Measurements from ENCODE around the gene STAG1.

The STAG1 gene

GRCh38 chr3:136626493-136626892 is 125.7 kb downstream of the STAG1 start:
- no peak for TF ChIP-seq GABPA (IDR thresholded peaks at IDR 0.05; ENCODE audit: low read depth)
- TF ChIP-seq, protein P1, sequence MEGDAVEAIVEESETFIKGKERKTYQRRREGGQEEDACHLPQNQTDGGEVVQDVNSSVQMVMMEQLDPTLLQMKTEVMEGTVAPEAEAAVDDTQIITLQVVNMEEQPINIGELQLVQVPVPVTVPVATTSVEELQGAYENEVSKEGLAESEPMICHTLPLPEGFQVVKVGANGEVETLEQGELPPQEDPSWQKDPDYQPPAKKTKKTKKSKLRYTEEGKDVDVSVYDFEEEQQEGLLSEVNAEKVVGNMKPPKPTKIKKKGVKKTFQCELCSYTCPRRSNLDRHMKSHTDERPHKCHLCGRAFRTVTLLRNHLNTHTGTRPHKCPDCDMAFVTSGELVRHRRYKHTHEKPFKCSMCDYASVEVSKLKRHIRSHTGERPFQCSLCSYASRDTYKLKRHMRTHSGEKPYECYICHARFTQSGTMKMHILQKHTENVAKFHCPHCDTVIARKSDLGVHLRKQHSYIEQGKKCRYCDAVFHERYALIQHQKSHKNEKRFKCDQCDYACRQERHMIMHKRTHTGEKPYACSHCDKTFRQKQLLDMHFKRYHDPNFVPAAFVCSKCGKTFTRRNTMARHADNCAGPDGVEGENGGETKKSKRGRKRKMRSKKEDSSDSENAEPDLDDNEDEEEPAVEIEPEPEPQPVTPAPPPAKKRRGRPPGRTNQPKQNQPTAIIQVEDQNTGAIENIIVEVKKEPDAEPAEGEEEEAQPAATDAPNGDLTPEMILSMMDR (IDR thresholded peaks at IDR 0.05; ENCODE audit: insufficient read depth, low read length): no peak
- TF ChIP-seq REST (IDR thresholded peaks at IDR 0.05; ENCODE audit: insufficient replicate concordance, low read depth): no peak
- TF ChIP-seq SPI1 (IDR thresholded peaks at IDR 0.05; ENCODE audit: borderline replicate concordance, low read depth): no peak
- no peak for TF ChIP-seq POLR2AphosphoS5 (IDR thresholded peaks at IDR 0.05; ENCODE audit: low read depth)
- Histone ChIP-seq H3K4me3 (replicated peaks; ENCODE audit: insufficient read depth, low read length) (no peak overlapping the region), H3K27me3 (ENCODE audit: insufficient read depth, poor library complexity, severe bottlenecking) (no peaks in the 10 kb centered on the region), H3K27ac (replicated peaks) (no peak overlapping the region)
- DNase-seq (ENCODE audit: low read depth in 1 of 2, low spot score in 1 of 2): no peak

GRCh38 chr3:136624894-136625815 is 127.0 kb downstream of the STAG1 start:
- TF ChIP-seq SPI1 (IDR thresholded peaks at IDR 0.05; ENCODE audit: borderline replicate concordance, low read depth): no peak
- TF ChIP-seq GABPA (IDR thresholded peaks at IDR 0.05; ENCODE audit: low read depth): no peak
- no peak for TF ChIP-seq POLR2AphosphoS5 (IDR thresholded peaks at IDR 0.05; ENCODE audit: low read depth)
- TF ChIP-seq REST (IDR thresholded peaks at IDR 0.05; ENCODE audit: insufficient replicate concordance, low read depth): no peak
- TF ChIP-seq, protein P1 (IDR thresholded peaks at IDR 0.05; ENCODE audit: insufficient read depth, low read length): no peak
- Histone ChIP-seq H3K27me3 (ENCODE audit: insufficient read depth, poor library complexity, severe bottlenecking) (no peaks in the 10 kb centered on the region), H3K27ac (replicated peaks) (peak overlapping the region; percentile 12; the same call in 1 of the 2 replicates), H3K4me3 (replicated peaks; ENCODE audit: insufficient read depth, low read length) (no peak overlapping the region)
- no peak for DNase-seq (ENCODE audit: low read depth in 1 of 2, low spot score in 1 of 2)

DNA sequence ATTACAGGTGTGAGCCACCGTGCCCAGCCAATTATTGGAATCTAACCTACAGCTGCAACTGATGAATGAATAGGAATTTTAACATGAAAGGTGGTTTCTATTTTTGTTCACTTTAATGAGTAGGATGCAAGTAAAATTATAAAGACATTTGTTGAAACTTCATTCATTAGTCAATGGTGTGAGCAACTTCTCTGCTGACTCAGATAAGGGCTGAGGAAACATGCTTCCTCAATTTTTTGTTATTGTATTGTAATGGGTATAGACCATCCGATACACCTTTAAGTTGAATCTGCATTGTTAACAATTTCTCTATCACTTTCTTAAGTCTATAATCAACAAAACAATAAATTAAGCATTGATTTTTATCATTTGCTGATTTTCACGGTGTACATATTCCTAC is 127.8 kb downstream of the STAG1 start:
- H3K4me3 ChIP-seq (replicated peaks; ENCODE audit: insufficient read depth, low read length): no peak overlapping the region
- DNase-seq (ENCODE audit: low read depth in 1 of 2, low spot score in 1 of 2): peak in 1 of 2 experiments; percentile 33
- H3K27ac ChIP-seq (replicated peaks): peak overlapping the region; percentile 12; the same call in 1 of the 2 replicates
- TF ChIP-seq, protein P1 (IDR thresholded peaks at IDR 0.05; ENCODE audit: insufficient read depth, low read length): no peak
- TF ChIP-seq REST (IDR thresholded peaks at IDR 0.05; ENCODE audit: insufficient replicate concordance, low read depth) (no peak), GABPA (IDR thresholded peaks at IDR 0.05; ENCODE audit: low read depth) (no peak), SPI1 (IDR thresholded peaks at IDR 0.05; ENCODE audit: borderline replicate concordance, low read depth) (no peak), POLR2AphosphoS5 (IDR thresholded peaks at IDR 0.05; ENCODE audit: low read depth) (no peak)
- no peaks in the 10 kb centered on the region for H3K27me3 ChIP-seq (ENCODE audit: insufficient read depth, poor library complexity, severe bottlenecking)
